ENCODE data around the gene LRPAP1.

The LRPAP1 gene

GRCh38 chr4:3468804-3469203 lies 63.4 kb downstream of the LRPAP1 start:
- Histone ChIP-seq H4K8ac (ENCODE audit: low read depth, low read length) (no peak overlapping the region), H3K4me2 (ENCODE audit: low read length) (no peak overlapping the region), H3K79me1 (ENCODE audit: low read length) (no peaks in the 10 kb centered on the region), H4K12ac (ENCODE audit: low read depth, low read length) (no peak overlapping the region), H3K4ac (ENCODE audit: low read depth, low read length) (no peak overlapping the region), H2BK120ac (ENCODE audit: insufficient read depth, low read length, poor library complexity) (no peak overlapping the region), H3K36me3 (ENCODE audit: control insufficient read depth in 1 of 2, insufficient read depth in 2 of 2, low read length in 2 of 2) (no peaks in the 10 kb centered on the region), H2BK5ac (ENCODE audit: low read depth, low read length, poor library complexity) (no peak overlapping the region), H2AK5ac (ENCODE audit: low read length) (no peak overlapping the region), H2BK12ac (ENCODE audit: low read length) (no peak overlapping the region), H3K4me1 (ENCODE audit: control insufficient read depth in 1 of 2, insufficient read depth in 2 of 2, low read length in 2 of 2) (no peaks in the 10 kb centered on the region), H3K14ac (ENCODE audit: low read length) (no peak overlapping the region), H2AFZ (ENCODE audit: insufficient read depth, low read length, poor library complexity) (no peak overlapping the region), H4K91ac (ENCODE audit: low read depth, low read length) (no peak overlapping the region), H3K27ac (ENCODE audit: low read depth, low read length) (no peak overlapping the region), H3K79me2 (ENCODE audit: control insufficient read depth, insufficient read depth, low read length, poor library complexity) (no peaks in the 10 kb centered on the region), H3K23ac (ENCODE audit: low read length) (no peak overlapping the region), H3K9me3 (ENCODE audit: insufficient read depth, low read depth, low read length) (peaks cover 17% of the 10 kb centered on the region), H3K9ac (ENCODE audit: low read length) (no peak overlapping the region), H3K27me3 (ENCODE audit: insufficient read depth, low read length) (peaks cover 3% of the 10 kb centered on the region), H3K4me3 (ENCODE audit: low read depth, low read length) (peak overlapping the region; percentile 55), H3K18ac (ENCODE audit: low read length) (no peak overlapping the region)
- DNase-seq, result no peak
- WGBS (ENCODE audit: extremely low coverage, insufficient coverage, insufficient read length), result no CpG with 5 or more reads among the region's 11 CpGs

GRCh38 chr4:3468154-3468553 lies 64.1 kb downstream of the LRPAP1 start:
- H4K91ac ChIP-seq (ENCODE audit: low read depth, low read length), result no peak overlapping the region
- no peak overlapping the region for H3K27ac ChIP-seq (ENCODE audit: low read depth, low read length)
- H3K4ac ChIP-seq (ENCODE audit: low read depth, low read length), result no peak overlapping the region
- H3K79me1 ChIP-seq (ENCODE audit: low read length), result no peaks in the 10 kb centered on the region
- peaks cover 17% of the 10 kb centered on the region for H3K9me3 ChIP-seq (ENCODE audit: insufficient read depth, low read depth, low read length)
- H3K23ac ChIP-seq (ENCODE audit: low read length), result peak overlapping the region; percentile 29
- no peak overlapping the region for H2BK12ac ChIP-seq (ENCODE audit: low read length)
- no peak overlapping the region for H2BK120ac ChIP-seq (ENCODE audit: insufficient read depth, low read length, poor library complexity)
- H3K18ac ChIP-seq (ENCODE audit: low read length), result no peak overlapping the region
- H3K27me3 ChIP-seq (ENCODE audit: insufficient read depth, low read length), result peaks cover 7% of the 10 kb centered on the region
- H3K9ac ChIP-seq (ENCODE audit: low read length), result no peak overlapping the region
- H3K4me3 ChIP-seq (ENCODE audit: low read depth, low read length), result peak overlapping the region; percentile 55
- H2AFZ ChIP-seq (ENCODE audit: insufficient read depth, low read length, poor library complexity), result no peak overlapping the region
- H3K4me2 ChIP-seq (ENCODE audit: low read length), result no peak overlapping the region
- no peaks in the 10 kb centered on the region for H3K36me3 ChIP-seq (ENCODE audit: control insufficient read depth in 1 of 2, insufficient read depth in 2 of 2, low read length in 2 of 2)
- H2BK5ac ChIP-seq (ENCODE audit: low read depth, low read length, poor library complexity), result no peak overlapping the region
- H2AK5ac ChIP-seq (ENCODE audit: low read length), result no peak overlapping the region
- H3K14ac ChIP-seq (ENCODE audit: low read length), result no peak overlapping the region
- H4K8ac ChIP-seq (ENCODE audit: low read depth, low read length), result no peak overlapping the region
- no peaks in the 10 kb centered on the region for H3K4me1 ChIP-seq (ENCODE audit: control insufficient read depth in 1 of 2, insufficient read depth in 2 of 2, low read length in 2 of 2)
- no CpG with 5 or more reads among the region's 10 CpGs for WGBS (ENCODE audit: extremely low coverage, insufficient coverage, insufficient read length)
- no peak for DNase-seq
- H4K12ac ChIP-seq (ENCODE audit: low read depth, low read length), result no peak overlapping the region
- H3K79me2 ChIP-seq (ENCODE audit: control insufficient read depth, insufficient read depth, low read length, poor library complexity), result no peaks in the 10 kb centered on the region

- H3K79me2 ChIP-seq (ENCODE audit: control insufficient read depth, insufficient read depth, low read length, poor library complexity), result no peaks in the 10 kb centered on the region
- H3K4me1 ChIP-seq (ENCODE audit: control insufficient read depth in 1 of 2, insufficient read depth in 2 of 2, low read length in 2 of 2), result no peaks in the 10 kb centered on the region
- H2BK120ac ChIP-seq (ENCODE audit: insufficient read depth, low read length, poor library complexity), result no peak overlapping the region
- H3K9ac ChIP-seq (ENCODE audit: low read length), result no peak overlapping the region
- H4K91ac ChIP-seq (ENCODE audit: low read depth, low read length), result no peak overlapping the region
- no peak overlapping the region for H4K12ac ChIP-seq (ENCODE audit: low read depth, low read length)
- H3K4me3 ChIP-seq (ENCODE audit: low read depth, low read length), result no peak overlapping the region
- WGBS (ENCODE audit: extremely low coverage, insufficient coverage, insufficient read length), result no CpG with 5 or more reads among the region's 15 CpGs
- peaks cover 10% of the 10 kb centered on the region for H3K27me3 ChIP-seq (ENCODE audit: insufficient read depth, low read length)
- H2BK12ac ChIP-seq (ENCODE audit: low read length), result no peak overlapping the region
- peaks cover 17% of the 10 kb centered on the region for H3K9me3 ChIP-seq (ENCODE audit: insufficient read depth, low read depth, low read length)
- no peak overlapping the region for H2BK5ac ChIP-seq (ENCODE audit: low read depth, low read length, poor library complexity)
- no peak overlapping the region for H3K4ac ChIP-seq (ENCODE audit: low read depth, low read length)
- no peak overlapping the region for H3K18ac ChIP-seq (ENCODE audit: low read length)
- no peak for DNase-seq
- no peak overlapping the region for H2AFZ ChIP-seq (ENCODE audit: insufficient read depth, low read length, poor library complexity)
- no peak overlapping the region for H2AK5ac ChIP-seq (ENCODE audit: low read length)
- no peak overlapping the region for H3K14ac ChIP-seq (ENCODE audit: low read length)
- no peak overlapping the region for H3K27ac ChIP-seq (ENCODE audit: low read depth, low read length)
- H3K4me2 ChIP-seq (ENCODE audit: low read length), result no peak overlapping the region
- no peaks in the 10 kb centered on the region for H3K36me3 ChIP-seq (ENCODE audit: control insufficient read depth in 1 of 2, insufficient read depth in 2 of 2, low read length in 2 of 2)
- H3K79me1 ChIP-seq (ENCODE audit: low read length), result no peaks in the 10 kb centered on the region
- no peak overlapping the region for H3K23ac ChIP-seq (ENCODE audit: low read length)
- no peak overlapping the region for H4K8ac ChIP-seq (ENCODE audit: low read depth, low read length)
These were observed 64.6 kb downstream of the LRPAP1 start for GRCh38 chr4:3467601-3468031.

- no peak overlapping the region for H3K4ac ChIP-seq (ENCODE audit: low read depth, low read length)
- H3K4me2 ChIP-seq (ENCODE audit: low read length), result no peak overlapping the region
- no CpG with 5 or more reads among the region's 40 CpGs for WGBS (ENCODE audit: extremely low coverage, insufficient coverage, insufficient read length)
- H2BK120ac ChIP-seq (ENCODE audit: insufficient read depth, low read length, poor library complexity), result no peak overlapping the region
- H3K14ac ChIP-seq (ENCODE audit: low read length), result no peak overlapping the region
- H4K12ac ChIP-seq (ENCODE audit: low read depth, low read length), result no peak overlapping the region
- no peaks in the 10 kb centered on the region for H3K4me1 ChIP-seq (ENCODE audit: control insufficient read depth in 1 of 2, insufficient read depth in 2 of 2, low read length in 2 of 2)
- H3K18ac ChIP-seq (ENCODE audit: low read length), result no peak overlapping the region
- no peak overlapping the region for H3K23ac ChIP-seq (ENCODE audit: low read length)
- H4K91ac ChIP-seq (ENCODE audit: low read depth, low read length), result no peak overlapping the region
- H3K9ac ChIP-seq (ENCODE audit: low read length), result no peak overlapping the region
- DNase-seq, result no peak
- peaks cover 12% of the 10 kb centered on the region for H3K27me3 ChIP-seq (ENCODE audit: insufficient read depth, low read length)
- H3K79me2 ChIP-seq (ENCODE audit: control insufficient read depth, insufficient read depth, low read length, poor library complexity), result no peaks in the 10 kb centered on the region
- no peak overlapping the region for H3K4me3 ChIP-seq (ENCODE audit: low read depth, low read length)
- no peak overlapping the region for H2BK12ac ChIP-seq (ENCODE audit: low read length)
- H3K27ac ChIP-seq (ENCODE audit: low read depth, low read length), result no peak overlapping the region
- H2AK5ac ChIP-seq (ENCODE audit: low read length), result no peak overlapping the region
- H4K8ac ChIP-seq (ENCODE audit: low read depth, low read length), result no peak overlapping the region
- H3K9me3 ChIP-seq (ENCODE audit: insufficient read depth, low read depth, low read length), result peaks cover 17% of the 10 kb centered on the region
- H2BK5ac ChIP-seq (ENCODE audit: low read depth, low read length, poor library complexity), result no peak overlapping the region
- no peaks in the 10 kb centered on the region for H3K79me1 ChIP-seq (ENCODE audit: low read length)
- H2AFZ ChIP-seq (ENCODE audit: insufficient read depth, low read length, poor library complexity), result no peak overlapping the region
- no peaks in the 10 kb centered on the region for H3K36me3 ChIP-seq (ENCODE audit: control insufficient read depth in 1 of 2, insufficient read depth in 2 of 2, low read length in 2 of 2)
These were observed 65.3 kb downstream of the LRPAP1 start for GRCh38 chr4:3466691-3467600.

Measured in trophoblast cell (in vitro differentiated cells and primary cell).